T1000 (cell line): ENCODE data around the gene ARHGEF25.
"Not testable (repeated sequence)": the region's sequence is repeated elsewhere in the genome, so short reads cannot be mapped to it uniquely, and the experiment has no call there.

ENCODE experiments used
- DNase-seq: peaks from one replicate; lab custom pipeline; 2025; ENCODE audit warnings: mixed read lengths; lab: John Stamatoyannopoulos, UW

The ARHGEF25 gene

DNA sequence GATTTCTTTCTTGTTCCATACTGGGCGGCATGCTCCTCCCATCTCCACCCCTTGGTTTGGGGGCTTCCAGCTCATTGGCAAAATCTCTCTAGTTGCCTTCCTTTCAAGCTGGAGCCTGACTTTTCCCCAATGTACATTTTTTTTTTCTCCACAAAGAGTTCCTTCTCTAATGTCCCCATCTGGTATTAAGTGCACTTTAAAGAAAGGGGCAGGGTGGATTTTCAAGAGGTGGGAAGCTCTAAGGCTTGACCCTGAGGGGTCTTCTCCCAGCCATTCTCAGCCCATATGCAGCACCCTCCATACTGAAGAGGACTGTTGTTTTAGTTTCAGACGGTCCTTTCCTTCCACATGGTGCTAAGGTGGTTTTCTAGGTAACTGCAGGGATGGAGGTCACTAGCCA lies 26.1 kb upstream of the ARHGEF25 start:
- DNase-seq = no peak

DNA sequence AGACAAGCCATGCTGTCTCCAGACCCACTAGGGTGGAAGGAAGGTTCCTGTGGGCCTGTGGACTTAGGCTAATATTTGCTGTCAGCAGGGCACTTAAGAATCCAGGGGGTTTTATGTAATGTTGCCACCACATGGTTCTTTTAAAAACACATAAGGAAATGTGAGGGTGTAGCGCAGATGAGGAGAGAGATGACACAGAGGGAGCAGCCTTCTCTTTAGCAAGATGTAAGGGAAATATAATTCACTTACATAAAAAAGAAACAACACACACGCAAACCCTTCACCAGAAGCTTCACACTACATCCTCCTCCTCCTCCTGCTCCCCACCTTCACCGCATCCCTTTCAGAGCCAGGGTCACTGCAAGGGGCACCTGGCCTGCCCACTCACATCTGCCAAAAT lies 25.1 kb upstream of the ARHGEF25 start:
- no peak for DNase-seq

DNA sequence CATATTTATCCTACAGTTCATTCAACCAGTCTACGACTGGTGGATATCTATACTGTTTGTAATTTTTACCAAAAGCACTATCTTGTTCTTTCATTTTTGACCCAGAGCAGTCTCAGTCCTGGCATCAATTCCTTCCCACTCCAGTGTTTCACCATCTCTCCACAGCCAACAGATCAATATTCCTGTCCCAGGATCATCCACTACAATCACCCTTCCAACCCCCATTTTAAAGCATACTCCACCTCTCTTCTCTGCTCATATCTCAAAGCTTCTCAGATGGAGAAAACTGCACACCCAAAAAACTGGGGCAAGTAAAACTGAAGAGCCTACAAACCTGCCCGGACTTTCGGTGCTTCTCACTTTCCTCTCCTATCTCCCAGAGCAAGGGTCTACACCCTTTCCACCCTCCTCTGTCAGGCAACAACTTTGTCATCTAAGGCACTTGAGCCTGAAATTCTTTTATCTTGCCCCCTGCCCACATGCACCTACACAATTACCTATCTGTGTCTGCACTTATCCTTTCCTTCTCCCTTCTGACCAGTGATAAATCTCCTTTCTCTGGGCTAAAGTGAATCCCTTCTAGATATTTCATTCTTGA lies 24.3 kb upstream of the ARHGEF25 start:
- DNase-seq = no peak

DNA sequence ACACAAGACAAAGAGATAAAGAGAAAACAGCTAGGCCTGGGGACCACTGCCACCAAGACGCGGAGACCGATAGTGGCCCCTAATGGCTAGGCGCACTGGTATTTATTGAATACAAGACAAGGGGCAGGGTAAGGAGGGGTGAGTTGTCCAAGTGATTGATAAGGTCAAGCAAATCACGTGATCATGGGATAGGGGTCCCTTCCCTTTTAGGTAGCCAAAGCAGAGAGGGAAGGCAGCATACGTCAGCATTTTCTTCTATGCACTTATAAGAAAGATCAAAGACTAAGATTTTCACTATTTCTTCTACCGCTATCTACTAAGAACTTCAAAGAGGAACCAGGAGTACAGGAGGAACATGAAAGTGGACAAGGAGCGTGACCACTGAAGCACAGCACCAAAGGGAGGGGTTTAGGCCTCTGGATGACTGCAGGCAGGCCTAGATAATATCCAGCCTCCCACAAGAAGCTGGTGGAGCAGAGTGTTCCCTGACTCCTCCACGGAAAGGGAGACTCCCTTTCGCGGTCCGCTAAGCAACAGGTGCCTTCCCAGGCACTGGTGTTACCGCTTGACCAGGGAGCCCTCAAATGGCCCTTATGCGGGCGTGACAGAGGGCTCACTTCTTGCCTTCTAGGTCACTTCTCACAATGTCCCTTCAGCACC lies 22.2 kb upstream of the ARHGEF25 start:
- DNase-seq = not testable (repeated sequence)

DNA sequence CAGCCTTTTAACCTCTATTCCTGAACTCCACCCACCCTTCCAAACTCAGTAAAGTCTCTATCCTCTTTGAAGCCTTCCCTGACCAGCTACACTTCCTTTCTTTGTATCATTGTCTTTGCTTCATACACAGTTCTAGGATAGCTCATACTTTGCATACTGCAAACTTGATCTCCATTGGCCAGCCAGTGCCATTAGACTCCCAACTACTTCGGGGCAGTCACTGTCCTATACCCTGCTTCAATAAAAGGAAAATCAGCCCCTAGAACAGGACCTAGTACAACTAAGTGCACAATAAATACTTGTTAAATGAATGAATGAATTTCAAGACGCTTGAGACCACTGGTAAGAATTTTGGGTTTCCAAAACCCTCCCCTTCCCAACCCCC lies 20.8 kb upstream of the ARHGEF25 start:
- no peak for DNase-seq

DNA sequence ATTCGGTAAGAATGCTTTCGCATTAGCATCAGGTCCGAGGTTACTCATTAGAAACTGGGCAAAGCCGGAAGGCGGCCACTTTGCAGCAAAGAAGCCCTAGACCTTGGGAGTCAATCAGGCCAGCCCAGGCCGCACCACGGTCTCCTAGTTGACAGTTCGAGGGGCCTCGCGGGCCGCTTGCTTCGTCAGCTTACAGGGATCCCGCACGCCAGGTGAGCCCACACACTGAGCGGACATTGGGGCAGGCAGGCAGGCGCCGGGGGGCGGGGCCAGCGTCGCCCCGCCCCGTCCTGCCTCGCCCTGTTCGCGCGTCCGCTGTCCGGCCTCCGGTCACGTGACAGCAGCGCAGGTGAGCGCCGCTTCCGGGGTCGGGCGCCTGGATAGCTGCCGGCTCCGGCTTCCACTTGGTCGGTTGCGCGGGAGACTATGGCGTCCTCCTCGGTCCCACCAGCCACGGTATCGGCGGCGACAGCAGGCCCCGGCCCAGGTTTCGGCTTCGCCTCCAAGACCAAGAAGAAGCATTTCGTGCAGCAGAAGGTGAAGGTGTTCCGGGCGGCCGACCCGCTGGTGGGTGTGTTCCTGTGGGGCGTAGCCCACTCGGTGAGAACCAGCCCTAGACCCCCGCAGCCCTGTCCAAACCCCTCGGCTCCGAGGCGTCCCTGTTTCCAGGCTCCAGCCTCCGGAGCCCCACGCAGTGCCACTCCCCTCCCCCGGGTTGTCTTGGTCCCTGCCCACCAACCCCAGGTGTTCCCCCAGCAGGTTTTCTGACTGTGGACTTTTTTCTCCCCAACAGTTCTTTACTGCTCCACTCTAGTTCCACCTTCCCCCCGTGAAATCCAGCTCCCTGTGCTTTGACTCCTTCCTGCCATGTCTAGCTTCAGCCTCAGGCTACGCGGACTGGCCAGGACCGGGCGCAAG lies 20.1 kb upstream of the ARHGEF25 start, which contains the start of gene PIP4K2C:
TSS of gene PIP4K2C (plus strand) at position 329 of the 918 bp plus-strand sequence. CDS start at position 427, 98 bp downstream.
- peak; percentile 100 for DNase-seq

DNA sequence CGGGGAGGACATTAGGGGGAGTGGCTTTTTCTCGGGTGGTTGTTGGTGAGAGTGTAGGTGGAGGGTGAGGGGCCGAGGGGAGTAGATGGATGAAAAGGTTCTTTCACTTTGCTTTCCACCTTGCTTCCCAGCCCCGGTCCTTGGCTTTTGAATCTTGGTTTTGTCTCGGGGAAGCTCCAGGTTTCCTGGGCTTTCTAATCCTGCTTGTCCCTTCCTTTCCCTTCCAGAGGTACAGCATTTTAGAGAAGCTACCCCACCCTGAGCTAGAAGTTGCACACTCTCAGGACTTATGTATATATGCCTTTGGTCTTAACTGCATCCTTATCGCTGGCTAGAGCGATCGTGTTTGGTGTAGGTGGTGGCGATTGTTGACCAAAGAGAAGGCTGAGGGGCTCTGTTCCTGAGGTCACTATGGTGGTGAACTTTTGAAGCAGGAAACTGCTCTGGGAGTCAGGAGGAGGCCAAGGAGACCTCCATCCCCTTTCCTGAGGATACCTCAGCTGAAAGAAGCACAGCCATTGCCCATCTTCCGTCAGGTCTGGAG lies 19.4 kb upstream of the ARHGEF25 start:
- DNase-seq = no peak

DNA sequence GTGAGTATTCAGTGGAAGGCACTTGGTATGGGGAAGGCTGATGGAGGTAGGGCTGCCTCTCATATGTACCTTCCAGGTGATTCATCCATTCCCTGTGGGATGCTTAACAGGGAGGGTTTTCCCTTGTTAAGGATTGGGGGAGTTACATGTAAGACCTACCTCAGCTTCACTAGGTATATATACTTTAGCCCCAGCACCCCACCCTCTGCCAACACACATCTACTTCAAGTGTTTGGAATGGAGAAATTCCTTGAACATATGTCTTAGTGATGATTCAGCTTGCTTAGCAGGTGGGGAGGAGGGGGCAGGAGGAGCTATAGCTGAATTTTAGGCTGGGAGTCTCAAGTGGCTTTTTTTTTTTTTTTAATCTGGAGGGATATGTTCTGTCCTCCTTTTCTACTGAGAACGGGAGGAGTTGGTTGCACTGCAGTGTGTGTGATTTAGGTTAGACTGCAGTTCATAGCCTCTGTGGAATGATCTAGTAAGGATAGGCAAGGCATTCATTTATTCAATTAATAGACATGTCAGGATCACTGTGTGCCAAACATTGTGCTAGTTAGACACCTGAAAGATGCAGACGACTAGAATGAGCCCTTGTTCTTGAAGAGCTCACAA lies 18.6 kb upstream of the ARHGEF25 start:
- DNase-seq = no peak

DNA sequence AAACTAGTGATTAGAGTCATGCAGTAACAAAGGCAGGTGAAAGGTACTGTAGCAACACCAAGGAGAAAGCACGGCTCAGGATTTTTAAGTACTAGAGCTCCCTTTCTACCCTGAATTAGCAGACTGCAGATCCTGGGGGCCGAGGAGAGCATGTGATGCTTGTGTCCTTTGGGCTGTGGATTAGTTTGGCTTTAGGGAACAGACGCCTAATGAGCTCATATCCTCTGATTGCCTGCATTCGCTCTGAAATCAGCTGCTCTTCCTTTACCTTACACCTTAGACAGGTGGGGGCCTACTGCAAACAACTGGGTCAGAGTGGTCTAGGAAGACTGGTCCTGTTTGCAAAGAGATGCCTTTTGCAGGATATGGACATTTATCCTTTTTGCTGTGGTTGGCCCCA lies 18.0 kb upstream of the ARHGEF25 start:
- no peak for DNase-seq

DNA sequence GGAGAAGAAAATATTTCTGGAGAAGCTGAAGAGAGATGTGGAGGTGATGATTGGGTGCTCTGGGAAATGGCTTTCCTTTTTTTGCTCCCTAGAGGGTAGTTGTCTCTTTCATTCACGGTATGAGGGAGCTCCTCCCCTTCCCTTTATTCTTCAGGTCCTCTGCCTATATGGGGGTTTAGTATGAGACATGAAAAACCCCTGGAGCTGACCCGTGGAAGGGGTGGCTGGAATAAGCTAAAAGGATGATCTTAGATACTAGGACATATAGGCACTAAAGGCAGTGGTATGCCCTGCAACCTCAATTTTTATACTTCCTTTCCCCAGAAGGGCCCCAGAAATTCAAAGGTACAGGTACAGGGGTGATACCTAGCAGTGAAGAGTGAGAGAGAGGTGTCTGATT lies 10.8 kb upstream of the ARHGEF25 start:
- DNase-seq = no peak

DNA sequence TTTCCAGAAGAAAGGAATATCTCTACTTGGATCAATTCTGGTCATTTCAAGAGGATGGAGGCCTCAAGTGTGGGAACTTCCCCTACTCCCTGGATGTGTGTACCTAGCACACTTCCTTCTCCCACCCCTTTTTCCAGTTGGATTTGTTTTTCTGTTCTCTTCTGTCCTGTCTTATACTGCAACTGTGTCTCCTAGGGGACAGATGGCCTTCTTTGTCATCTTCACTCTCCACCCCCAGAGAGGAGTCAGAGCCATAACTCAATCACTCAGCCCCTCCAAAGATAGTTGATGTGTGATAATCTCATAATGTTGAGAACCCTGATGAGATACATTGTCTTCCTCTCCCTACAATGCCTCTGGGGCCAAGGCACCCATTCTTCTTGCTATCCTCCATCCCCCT lies 8.7 kb upstream of the ARHGEF25 start:
- no peak for DNase-seq

DNA sequence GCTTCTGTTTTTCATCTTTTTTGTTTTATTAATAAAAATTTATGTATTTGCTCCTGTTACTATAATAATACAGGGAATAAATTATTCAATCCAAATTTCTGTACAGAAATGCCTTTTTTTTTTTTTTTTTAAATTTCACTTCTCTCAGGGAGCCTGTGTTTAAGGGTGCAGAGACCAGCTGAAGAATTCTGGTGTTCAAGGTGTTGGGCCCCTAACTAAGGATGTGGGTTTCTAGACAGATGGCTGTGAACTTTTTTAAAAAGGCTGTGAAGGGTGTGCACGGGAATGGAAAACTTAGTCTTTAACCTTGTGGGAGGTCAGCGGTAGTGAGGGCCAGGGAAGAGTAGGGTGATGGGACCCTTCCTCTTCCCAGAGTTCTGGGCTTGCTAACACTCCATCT lies 7.9 kb upstream of the ARHGEF25 start:
- DNase-seq = no peak

DNA sequence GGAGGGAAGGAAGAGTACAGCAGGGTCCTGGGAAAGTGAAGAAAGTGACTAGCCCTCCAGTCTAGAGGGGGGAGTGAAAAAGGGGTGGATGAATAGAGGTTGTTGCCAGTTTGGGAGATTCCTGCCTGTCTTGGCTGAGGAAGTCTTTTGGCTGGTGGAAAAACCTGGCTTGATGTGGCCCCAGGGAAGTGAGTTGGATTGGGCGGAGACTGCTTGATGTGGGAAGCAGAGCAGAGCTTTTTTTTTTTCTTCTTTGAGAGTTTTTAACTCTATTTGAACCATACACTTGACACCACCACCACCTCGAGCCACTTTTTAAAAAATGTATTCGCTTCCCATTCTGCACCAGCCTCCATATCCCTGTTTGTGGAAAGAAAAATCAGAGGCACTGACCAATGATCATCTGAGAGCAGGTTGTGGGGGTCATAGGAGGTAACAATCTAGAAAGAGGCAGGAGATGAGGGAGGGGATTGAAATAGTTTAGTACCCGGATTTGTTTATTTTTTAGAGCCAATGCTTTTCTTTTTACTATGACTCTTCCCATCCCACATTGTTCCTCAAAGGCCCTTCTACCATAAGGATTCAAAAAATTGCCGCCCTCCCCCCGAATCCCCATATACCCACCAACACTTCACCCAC lies 7.3 kb upstream of the ARHGEF25 start:
- DNase-seq = peak; percentile 98

DNA sequence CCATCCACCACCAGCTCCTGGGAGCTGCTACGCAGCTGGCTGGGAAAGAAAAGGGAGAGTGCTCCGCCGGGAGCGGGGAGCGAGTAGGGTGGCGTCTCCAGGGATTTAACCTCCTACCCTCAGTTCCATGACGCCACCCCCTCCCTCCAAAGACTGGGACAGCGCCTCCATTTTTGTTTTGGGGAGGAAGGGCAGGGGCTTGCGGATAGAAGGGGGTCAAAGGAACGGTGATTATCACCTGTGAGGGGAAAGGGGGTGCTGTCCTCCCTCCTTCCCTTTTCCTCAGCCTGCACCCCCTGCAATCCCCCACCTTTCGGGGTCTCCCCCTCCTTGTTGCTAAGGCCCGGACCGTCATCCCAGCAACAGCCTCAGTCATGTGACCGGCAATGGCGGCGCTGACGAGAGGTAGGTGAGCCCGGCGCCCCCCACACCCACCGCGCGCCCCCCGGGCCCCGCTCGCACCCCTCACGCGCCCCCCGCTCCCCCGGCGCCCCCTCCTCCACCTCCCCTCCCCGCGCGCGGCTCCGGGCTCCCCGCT lies 6.7 kb upstream of the ARHGEF25 start, which contains the start of gene DTX3:
TSS of gene DTX3 (plus strand) at position 371 of the 538 bp plus-strand sequence. CDS start 1,694 bp downstream, outside the sequence.
- peak; percentile 98 for DNase-seq

DNA sequence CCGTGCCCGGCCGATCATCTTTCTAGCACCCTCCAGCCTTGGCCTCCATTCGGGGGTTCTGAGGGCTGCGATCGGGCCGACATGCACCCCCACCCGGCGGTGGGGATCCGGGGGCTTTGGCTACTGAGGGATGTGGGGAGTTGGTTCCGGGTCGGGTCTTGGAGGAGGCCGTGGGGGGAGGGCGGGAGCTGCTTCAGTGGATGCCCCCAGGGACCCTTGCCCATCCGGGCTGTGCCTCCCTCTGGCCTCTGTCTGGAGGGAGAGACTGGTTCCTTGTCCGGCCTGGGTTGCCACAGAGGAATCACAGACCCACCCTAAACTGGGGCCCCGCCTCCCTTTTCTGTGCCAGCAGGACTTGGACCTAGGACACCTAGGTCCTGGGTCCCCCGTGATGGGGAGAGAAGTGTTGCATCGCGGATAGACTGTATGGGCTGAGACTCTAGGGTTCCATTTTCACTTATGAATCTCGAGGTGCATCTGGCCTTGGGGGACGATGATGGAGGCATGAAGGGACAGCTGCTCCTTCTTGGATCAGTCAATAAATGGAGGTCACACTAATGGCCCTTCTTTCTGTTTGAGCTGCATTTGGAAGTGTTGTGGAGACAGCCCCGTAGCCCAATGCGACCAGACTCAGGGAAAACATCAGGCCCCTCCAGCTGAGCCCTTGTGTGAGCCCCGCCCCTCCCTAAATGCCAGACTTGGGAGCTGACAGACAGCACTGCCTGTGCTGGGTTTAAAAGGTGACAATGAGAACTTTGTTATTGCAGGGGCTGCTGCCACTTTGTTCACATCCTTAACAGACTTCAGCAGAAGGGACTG lies 6.0 kb upstream of the ARHGEF25 start:
- peak; percentile 95 for DNase-seq

DNA sequence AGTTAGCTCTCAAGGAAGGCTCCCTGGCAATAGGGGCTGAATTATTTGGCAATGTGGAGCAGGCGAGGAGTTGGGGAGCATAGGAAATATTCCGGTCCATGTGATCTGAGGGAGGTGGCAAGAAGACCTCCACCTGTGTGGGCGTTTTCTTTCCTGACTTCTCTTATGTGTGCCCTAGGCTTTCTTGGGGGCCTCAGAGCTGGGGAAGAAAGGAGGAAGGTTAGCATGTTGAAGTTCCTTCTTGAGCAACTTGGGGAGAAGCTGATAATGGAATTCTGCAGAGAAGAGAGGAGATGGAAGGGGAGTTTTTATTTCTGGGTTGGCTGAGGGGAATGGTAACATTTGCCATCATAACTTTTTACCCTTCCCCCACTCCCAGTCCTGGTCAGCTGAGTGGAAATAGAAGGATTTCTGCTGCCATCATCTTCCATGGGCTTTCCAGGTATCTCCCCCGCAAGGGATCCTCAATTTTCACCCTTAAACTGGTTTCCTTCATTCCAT lies 5.4 kb upstream of the ARHGEF25 start:
- DNase-seq = no peak

DNA sequence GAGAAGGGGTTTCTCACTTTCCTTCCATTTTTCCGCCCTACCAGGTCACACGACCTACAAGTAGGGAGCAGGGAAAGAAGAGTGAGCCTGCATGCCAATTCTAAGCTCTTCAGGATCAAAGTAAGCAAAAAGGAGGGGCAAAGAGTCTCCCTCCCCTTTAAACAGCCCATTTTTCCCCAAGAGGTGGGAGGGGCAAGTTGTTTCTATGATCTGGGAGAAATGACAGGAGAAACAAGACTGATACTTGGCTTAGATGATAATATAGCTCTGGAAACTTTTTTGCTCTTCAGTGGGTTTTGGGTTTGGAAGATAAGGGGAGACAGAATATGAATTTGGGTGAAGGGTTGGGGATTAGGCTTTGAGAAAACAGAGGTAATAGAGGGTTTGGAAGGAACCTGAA lies 4.8 kb upstream of the ARHGEF25 start:
- DNase-seq = no peak

DNA sequence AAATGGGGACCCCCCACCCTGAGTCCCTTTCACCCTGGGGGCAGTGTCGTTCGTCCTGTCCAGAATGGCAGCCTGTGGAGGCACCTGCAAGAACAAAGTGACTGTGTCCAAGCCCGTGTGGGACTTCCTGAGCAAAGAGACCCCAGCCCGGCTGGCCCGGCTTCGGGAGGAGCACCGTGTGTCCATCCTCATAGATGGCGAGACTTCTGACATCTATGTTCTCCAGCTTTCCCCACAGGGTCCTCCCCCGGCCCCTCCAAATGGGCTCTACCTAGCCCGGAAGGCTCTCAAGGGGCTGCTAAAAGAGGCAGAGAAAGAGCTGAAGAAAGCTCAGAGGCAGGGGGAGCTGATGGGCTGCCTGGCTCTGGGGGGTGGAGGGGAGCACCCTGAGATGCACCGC lies 4.4 kb upstream of the ARHGEF25 start:
- no peak for DNase-seq

DNA sequence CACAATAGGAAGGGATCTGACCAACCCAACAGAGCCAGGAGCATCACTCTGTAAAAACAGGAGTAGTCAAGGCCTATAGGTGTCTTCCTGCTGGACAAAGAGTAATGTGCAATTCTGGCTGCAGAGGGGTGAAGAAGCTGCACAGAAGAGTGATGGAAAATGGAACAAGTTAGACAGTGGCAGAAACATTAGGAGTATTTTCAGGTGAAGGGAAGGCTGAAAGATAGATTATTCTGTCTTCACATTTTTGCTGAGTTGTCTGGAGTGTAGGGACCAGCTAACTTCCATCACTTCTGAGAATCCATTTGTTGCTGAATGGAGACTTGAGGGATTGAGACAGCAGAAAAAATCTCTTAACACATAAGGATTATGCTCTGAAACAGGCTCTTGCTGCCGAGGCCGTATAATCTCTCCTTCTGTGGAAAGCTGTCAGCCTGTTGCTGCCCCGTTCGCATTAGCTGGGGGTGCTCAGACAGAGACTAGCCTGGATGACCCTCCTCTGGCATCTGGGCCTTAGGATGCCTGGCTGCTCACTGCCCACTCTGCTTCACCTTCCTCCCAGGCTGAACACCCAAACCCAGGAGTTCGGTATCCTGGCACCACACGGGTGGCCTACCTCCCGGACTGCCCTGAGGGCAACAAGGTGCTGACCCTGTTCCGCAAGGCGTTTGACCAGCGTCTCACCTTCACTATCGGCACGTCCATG lies 3.1 kb upstream of the ARHGEF25 start:
- no peak for DNase-seq
